ENCODE data around the gene TMEM192. TPM values are rescaled to one million over a fixed set of nuclear protein-coding genes. Genes with fewer than 3 reads are reported as not detected.
"Not testable (repeated sequence)": the region's sequence is repeated elsewhere in the genome, so short reads cannot be mapped to it uniquely, and the experiment has no call there.

TMEM192 gene
- total RNA-seq, 2 donors from 2014 or later = 13.6 to 14.6 TPM

DNA sequence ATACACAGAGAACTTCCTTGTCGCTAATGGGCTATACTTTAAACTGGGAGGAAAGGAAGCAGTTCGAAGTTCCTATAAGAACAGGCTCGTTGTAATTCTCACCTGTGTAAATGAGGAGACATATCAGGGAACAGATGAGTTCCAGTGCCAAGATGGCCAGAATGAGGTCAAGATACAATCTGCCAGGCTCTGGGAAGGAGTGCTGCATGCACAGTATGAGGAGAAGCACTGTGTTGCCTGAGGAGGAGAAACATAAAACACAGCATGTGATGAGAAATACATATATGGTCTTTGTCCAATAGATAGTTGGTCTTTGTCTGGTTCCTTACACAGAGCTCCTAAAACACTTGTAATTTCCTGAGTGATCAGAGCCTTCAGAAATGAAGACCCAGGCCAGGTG lies 24.3 kb downstream of the TMEM192 start:
- Histone ChIP-seq H3K9me3 (no peaks in the 10 kb centered on the region), H3K36me3 (peaks cover 54% of the 10 kb centered on the region), H3K27ac (no peak overlapping the region), H3K4me1 (no peaks in the 10 kb centered on the region), H3K27me3 (no peaks in the 10 kb centered on the region), H3K4me3 (no peak overlapping the region)
- peak; percentile 1 for DNase-seq (ENCODE audit: low spot score)
- TF ChIP-seq, protein P1, sequence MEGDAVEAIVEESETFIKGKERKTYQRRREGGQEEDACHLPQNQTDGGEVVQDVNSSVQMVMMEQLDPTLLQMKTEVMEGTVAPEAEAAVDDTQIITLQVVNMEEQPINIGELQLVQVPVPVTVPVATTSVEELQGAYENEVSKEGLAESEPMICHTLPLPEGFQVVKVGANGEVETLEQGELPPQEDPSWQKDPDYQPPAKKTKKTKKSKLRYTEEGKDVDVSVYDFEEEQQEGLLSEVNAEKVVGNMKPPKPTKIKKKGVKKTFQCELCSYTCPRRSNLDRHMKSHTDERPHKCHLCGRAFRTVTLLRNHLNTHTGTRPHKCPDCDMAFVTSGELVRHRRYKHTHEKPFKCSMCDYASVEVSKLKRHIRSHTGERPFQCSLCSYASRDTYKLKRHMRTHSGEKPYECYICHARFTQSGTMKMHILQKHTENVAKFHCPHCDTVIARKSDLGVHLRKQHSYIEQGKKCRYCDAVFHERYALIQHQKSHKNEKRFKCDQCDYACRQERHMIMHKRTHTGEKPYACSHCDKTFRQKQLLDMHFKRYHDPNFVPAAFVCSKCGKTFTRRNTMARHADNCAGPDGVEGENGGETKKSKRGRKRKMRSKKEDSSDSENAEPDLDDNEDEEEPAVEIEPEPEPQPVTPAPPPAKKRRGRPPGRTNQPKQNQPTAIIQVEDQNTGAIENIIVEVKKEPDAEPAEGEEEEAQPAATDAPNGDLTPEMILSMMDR (IDR thresholded peaks at IDR 0.05) = no peak

- Histone ChIP-seq H3K27ac (no peak overlapping the region), H3K9me3 (no peaks in the 10 kb centered on the region), H3K36me3 (peaks cover 54% of the 10 kb centered on the region), H3K4me3 (no peak overlapping the region), H3K27me3 (no peaks in the 10 kb centered on the region), H3K4me1 (no peaks in the 10 kb centered on the region)
- DNase-seq (ENCODE audit: low spot score) = peak; percentile 9
- TF ChIP-seq, protein P1 (IDR thresholded peaks at IDR 0.05) = no peak
These were observed 26.7 kb downstream of the TMEM192 start for GRCh38 chr4:165085946-165086345.

DNA sequence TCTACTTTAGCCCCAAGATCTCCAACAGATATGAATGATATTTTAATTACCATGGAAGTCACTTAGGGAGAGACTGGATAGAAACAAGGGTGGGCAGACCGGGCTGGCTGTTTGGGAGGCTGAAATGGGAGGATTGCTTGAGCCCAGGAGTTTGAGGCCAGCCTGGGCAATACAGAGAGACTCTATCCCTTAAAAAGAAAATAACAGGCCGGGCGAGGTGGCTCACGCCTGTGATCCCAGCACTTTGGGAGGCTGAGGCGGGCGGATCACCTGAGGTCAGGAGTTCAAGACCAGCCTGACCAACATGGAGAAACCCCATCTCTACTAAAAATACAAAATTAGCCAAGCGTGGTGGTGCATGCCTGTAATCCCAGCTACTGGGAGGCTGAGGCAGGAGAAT lies 27.9 kb downstream of the TMEM192 start:
- peak; percentile 16 for DNase-seq (ENCODE audit: low spot score)
- not testable (repeated sequence) for H3K9me3 ChIP-seq, H3K27ac ChIP-seq, H3K27me3 ChIP-seq, H3K4me1 ChIP-seq, H3K4me3 ChIP-seq
- H3K36me3 ChIP-seq = peaks cover 53% of the 10 kb centered on the region

DNA sequence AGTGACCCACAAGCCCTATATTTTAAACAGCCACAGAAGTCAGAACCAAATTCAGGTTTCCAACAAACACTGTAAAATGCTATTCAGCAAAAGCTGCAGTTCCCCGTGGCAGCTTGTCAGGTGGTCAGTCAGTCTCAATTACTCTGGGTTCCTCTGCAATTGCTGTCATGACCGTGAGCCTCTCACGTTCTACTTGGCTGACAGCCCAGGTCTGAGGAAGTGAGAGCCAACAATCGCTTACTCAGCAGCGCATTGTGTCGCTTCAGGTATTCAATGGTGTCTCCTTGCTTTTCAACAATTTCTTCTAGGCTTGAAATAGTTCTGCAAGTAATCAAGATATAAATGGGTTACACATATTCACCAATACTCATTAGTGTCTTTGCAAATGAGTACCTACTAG lies 33.2 kb downstream of the TMEM192 start:
- no peaks in the 10 kb centered on the region for H3K4me1 ChIP-seq
- peak; percentile 58 for DNase-seq (ENCODE audit: low spot score)
- TF ChIP-seq, protein P1 (IDR thresholded peaks at IDR 0.05) = no peak
- H3K36me3 ChIP-seq = peaks cover 21% of the 10 kb centered on the region
- peak overlapping the region in 1 of 2 donors; percentile 14 for H3K27ac ChIP-seq
- no peaks in the 10 kb centered on the region for H3K9me3 ChIP-seq
- H3K4me3 ChIP-seq = no peak overlapping the region
- no peaks in the 10 kb centered on the region for H3K27me3 ChIP-seq

- peak; percentile 18 for DNase-seq (ENCODE audit: low spot score)
- Histone ChIP-seq H3K27me3 (no peaks in the 10 kb centered on the region), H3K4me3 (no peak overlapping the region), H3K9me3 (no peaks in the 10 kb centered on the region), H3K4me1 (no peaks in the 10 kb centered on the region), H3K27ac (no peak overlapping the region), H3K36me3 (peaks cover 16% of the 10 kb centered on the region)
- TF ChIP-seq, protein P1 (IDR thresholded peaks at IDR 0.05) = no peak
These were observed 35.6 kb downstream of the TMEM192 start for GRCh38 chr4:165077034-165077578.

DNA sequence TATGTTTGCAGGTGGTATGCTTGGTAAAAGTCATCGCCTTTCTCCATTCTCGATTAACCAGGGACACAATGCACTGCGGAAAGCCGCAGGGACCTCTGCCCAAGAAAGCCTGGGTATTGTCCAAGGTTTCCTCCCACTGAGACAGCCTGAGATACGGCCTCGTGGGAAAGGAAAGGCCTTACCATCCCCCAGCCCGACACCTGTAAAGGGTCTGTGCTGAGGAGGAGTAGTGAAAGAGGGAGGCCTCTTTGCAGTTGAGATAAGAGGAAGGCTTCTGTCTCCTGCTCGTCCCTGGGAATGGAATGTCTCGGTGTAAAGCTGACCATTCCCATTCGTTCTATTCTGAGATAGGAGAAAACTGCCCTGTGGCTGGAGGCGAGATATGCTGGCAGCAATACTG lies 39.3 kb downstream of the TMEM192 start:
- DNase-seq (ENCODE audit: low spot score) = peak; percentile 40
- peak overlapping the region in 1 of 2 donors; percentile 6 for H3K4me3 ChIP-seq
- not testable (repeated sequence) for H3K27me3 ChIP-seq, H3K27ac ChIP-seq, H3K9me3 ChIP-seq, H3K36me3 ChIP-seq, H3K4me1 ChIP-seq

DNA sequence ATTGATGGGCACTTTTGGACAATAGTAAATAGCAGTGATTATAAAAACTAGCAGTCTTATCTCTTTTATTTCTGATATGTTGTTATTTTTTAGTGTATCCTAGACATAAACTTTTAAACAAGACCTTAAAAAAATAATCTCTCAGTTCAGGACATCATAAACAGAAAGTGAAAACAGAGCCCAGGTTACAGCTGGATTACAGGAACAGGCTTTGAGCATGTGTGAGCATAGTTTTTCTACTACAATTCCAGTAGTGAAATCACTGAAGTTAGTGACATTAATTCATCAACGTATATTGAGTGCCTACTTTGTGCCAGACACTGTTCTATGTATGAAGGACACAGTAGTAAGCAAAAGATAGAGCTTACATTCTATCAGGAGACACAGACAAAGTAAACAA lies 42.1 kb downstream of the TMEM192 start:
- no peaks in the 10 kb centered on the region for H3K4me1 ChIP-seq
- no peak overlapping the region for H3K4me3 ChIP-seq
- TF ChIP-seq, protein P1 (IDR thresholded peaks at IDR 0.05) = no peak
- no peak for DNase-seq (ENCODE audit: low spot score)
- H3K36me3 ChIP-seq = no peaks in the 10 kb centered on the region
- no peaks in the 10 kb centered on the region for H3K9me3 ChIP-seq
- no peaks in the 10 kb centered on the region for H3K27me3 ChIP-seq
- no peak overlapping the region for H3K27ac ChIP-seq
